ENCODE data around the gene GABRA5. TPM values are rescaled to one million over a fixed set of nuclear protein-coding genes. Genes with fewer than 3 reads are reported as not detected.

The GABRA5 gene
- total RNA-seq, 1 donor from 2014 or later = not detected

DNA sequence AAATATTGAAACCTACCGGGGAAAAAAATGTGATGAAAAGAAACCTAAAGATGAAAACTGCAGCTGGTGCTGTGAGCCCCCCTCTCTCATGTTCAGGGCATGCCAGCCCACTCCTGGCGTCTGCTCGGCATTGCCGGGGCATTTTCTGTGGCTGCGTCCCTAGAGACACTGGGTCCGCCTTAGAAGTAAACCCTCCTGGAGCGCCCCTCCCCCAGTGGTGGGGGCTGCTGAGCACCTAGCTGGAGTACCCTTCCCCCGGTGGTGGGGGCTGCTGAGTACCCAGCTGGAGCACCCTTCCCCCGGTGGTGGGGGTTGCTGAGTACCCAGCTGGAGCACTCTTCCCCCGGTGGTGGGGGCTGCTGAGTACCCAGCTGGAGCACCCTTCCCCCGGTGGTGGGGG, 24.5 kb upstream of the GABRA5 start:
- no peak for FAIRE-seq

DNA sequence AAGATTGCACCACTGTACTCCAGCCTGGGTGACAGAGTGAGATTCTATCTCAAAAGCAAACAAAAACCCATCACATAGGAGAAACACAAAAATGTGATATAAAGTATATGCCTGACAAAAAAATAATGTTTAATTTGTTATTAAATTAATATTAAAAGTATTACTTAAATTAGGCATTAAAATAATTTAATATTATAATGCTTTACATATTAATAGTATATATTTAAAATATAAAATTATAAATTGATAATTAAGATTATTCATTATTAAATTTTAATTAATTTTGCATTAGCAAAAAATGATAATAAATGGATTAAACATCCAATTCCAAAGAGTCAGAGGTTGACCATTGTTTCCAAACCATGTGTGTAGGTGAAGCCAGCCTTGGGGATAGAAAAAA, 22.0 kb upstream of the GABRA5 start:
- TF ChIP-seq, protein P1, sequence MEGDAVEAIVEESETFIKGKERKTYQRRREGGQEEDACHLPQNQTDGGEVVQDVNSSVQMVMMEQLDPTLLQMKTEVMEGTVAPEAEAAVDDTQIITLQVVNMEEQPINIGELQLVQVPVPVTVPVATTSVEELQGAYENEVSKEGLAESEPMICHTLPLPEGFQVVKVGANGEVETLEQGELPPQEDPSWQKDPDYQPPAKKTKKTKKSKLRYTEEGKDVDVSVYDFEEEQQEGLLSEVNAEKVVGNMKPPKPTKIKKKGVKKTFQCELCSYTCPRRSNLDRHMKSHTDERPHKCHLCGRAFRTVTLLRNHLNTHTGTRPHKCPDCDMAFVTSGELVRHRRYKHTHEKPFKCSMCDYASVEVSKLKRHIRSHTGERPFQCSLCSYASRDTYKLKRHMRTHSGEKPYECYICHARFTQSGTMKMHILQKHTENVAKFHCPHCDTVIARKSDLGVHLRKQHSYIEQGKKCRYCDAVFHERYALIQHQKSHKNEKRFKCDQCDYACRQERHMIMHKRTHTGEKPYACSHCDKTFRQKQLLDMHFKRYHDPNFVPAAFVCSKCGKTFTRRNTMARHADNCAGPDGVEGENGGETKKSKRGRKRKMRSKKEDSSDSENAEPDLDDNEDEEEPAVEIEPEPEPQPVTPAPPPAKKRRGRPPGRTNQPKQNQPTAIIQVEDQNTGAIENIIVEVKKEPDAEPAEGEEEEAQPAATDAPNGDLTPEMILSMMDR (IDR thresholded peaks at IDR 0.05; ENCODE audit: insufficient read depth, low read length, severe bottlenecking) = no peak
- DNase-seq (ENCODE audit: low read depth) (no peak), FAIRE-seq (no peak)
- Histone ChIP-seq H3K27me3 (ENCODE audit: control insufficient read depth, insufficient read depth, low read length) (no peaks in the 10 kb centered on the region), H3K36me3 (ENCODE audit: control insufficient read depth, insufficient read depth, low read length) (no peaks in the 10 kb centered on the region), H3K4me3 (ENCODE audit: low read depth, low read length) (no peak overlapping the region)

More for the DNA sequence above, 24.5 kb upstream of the GABRA5 start:
- H3K36me3 ChIP-seq (ENCODE audit: control insufficient read depth, insufficient read depth, low read length) = no peaks in the 10 kb centered on the region
- TF ChIP-seq, protein P1 (IDR thresholded peaks at IDR 0.05; ENCODE audit: insufficient read depth, low read length, severe bottlenecking) = no peak
- DNase-seq (ENCODE audit: low read depth) = no peak
- H3K27me3 ChIP-seq (ENCODE audit: control insufficient read depth, insufficient read depth, low read length) = no peaks in the 10 kb centered on the region
- H3K4me3 ChIP-seq (ENCODE audit: low read depth, low read length) = no peak overlapping the region

- Histone ChIP-seq H3K36me3 (ENCODE audit: control insufficient read depth, insufficient read depth, low read length) (no peaks in the 10 kb centered on the region), H3K4me3 (ENCODE audit: low read depth, low read length) (no peak overlapping the region), H3K27me3 (ENCODE audit: control insufficient read depth, insufficient read depth, low read length) (no peaks in the 10 kb centered on the region)
- FAIRE-seq (no peak), DNase-seq (ENCODE audit: low read depth) (peak; percentile 8)
- TF ChIP-seq, protein P1 (IDR thresholded peaks at IDR 0.05; ENCODE audit: insufficient read depth, low read length, severe bottlenecking) = no peak
Observed at GRCh38 chr15:26848498-26848897, 18.4 kb upstream of the GABRA5 start.

DNA sequence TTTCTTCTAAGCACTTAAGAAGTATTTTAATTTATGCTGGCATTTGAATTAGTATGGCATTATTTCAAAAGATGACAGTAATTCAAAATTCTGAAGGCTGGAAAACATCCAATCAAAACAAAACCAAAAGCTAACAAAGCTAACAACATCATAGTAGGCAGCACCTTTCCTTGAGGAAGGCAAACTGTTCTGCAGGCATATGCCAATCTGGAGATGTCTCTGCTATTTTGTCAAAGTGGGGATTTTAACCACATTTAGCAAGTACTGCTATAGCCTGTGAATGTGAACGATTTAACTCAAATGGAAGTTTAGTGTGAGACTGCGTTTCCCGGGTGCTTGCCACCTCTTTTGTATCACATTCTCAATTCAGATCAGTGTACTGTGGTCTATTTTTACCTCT, 16.7 kb upstream of the GABRA5 start:
- TF ChIP-seq, protein P1 (IDR thresholded peaks at IDR 0.05; ENCODE audit: insufficient read depth, low read length, severe bottlenecking) = no peak
- no peak for DNase-seq (ENCODE audit: low read depth)
- Histone ChIP-seq H3K27me3 (ENCODE audit: control insufficient read depth, insufficient read depth, low read length) (no peaks in the 10 kb centered on the region), H3K4me3 (ENCODE audit: low read depth, low read length) (no peak overlapping the region), H3K36me3 (ENCODE audit: control insufficient read depth, insufficient read depth, low read length) (no peaks in the 10 kb centered on the region)
- no peak for FAIRE-seq

- DNase-seq (ENCODE audit: low read depth) (no peak), FAIRE-seq (no peak)
- TF ChIP-seq, protein P1 (IDR thresholded peaks at IDR 0.05; ENCODE audit: insufficient read depth, low read length, severe bottlenecking) = no peak
- Histone ChIP-seq H3K36me3 (ENCODE audit: control insufficient read depth, insufficient read depth, low read length) (no peaks in the 10 kb centered on the region), H3K4me3 (ENCODE audit: low read depth, low read length) (no peak overlapping the region), H3K27me3 (ENCODE audit: control insufficient read depth, insufficient read depth, low read length) (no peaks in the 10 kb centered on the region)
Observed at GRCh38 chr15:26852980-26853379, 13.9 kb upstream of the GABRA5 start.

DNA sequence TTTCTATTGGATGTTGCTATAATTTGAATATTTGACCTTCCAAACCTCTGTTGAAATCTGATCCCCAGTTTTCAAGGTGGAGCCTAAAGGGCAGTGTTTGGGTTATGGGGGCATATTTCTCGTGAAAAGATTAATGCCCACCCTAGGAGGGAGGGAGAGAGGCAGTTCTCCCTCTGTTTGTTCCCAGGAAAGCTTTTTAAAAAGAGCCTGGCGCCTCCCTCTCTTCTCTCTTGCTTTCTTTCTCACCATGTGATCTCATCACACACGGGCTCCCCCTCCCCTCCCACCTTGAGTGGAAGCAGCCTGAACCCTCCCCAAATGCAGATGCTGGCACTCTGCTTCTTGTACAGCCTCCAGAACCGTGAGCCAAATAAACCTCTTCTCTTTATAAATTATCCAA, 12.4 kb upstream of the GABRA5 start:
- H3K4me3 ChIP-seq (ENCODE audit: low read depth, low read length) = no peak overlapping the region
- DNase-seq (ENCODE audit: low read depth) (no peak), FAIRE-seq (no peak)
- TF ChIP-seq, protein P1 (IDR thresholded peaks at IDR 0.05; ENCODE audit: insufficient read depth, low read length, severe bottlenecking) = no peak
- no peaks in the 10 kb centered on the region for H3K27me3 ChIP-seq (ENCODE audit: control insufficient read depth, insufficient read depth, low read length)
- no peaks in the 10 kb centered on the region for H3K36me3 ChIP-seq (ENCODE audit: control insufficient read depth, insufficient read depth, low read length)

All from bronchial epithelial cell (primary cell).